Activated CD4-positive, CD25-positive, alpha-beta regulatory T cell treated with anti-CD3 and anti-CD28 coated beads, Interleukin-2, amount 50 U/mL, for 72 hours (primary cell): ENCODE measurements around the gene HUNK.
A peak's percentile ranks its signal among the peaks of the same experiment; 100 is the strongest.
"Not testable (repeated sequence)": the region's sequence is repeated elsewhere in the genome, so short reads cannot be mapped to it uniquely, and the experiment has no call there.

ENCODE experiments used
- DNase-seq: peaks from one replicate; pipeline ENCODE4 v3.0.0; 2021

Gene HUNK

DNA sequence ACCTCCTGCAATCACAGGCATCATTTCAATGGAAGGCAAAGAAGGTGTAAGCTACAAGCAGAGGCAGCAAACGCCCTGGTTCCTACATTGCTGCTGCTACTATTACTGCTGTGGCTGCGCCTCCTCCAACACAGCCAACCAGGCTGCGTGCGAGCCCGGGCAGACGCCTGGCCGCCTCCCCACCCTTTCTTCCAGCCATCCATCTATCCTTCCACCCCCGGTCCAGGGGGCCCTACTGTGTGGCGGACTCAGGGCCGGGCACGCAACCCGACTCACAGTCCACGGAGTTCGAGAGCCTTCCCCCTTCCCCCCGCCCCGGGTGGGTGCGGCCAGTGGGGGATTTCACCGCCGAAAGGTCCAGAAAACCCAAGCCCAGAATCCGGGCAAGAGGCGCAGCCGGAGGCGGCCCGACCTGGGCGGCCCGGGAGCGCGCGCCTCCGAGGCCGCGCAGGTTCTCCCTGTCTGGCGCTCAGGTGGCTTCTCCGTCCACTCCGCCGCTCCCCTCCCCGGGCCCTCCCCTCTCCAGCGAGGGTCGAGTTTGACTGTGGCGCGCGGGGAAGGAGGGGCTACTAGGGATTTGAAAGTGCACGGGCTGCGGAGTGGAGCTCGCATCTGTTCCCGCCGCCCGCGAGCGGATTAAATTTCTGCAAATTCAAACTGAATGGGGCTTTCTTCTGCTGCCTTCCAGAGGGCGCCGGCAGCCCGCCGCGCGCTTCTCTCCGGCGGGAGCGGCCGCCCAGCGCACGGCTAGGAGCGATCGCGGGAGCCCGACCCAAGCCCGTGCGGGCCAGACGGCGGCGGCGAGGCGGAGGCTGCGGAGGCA is at the start of gene HUNK:
TSS of gene HUNK (plus strand) at position 569 of the 823 bp plus-strand sequence. CDS start 655 bp downstream, outside the sequence.
- DNase-seq, result no peak

DNA sequence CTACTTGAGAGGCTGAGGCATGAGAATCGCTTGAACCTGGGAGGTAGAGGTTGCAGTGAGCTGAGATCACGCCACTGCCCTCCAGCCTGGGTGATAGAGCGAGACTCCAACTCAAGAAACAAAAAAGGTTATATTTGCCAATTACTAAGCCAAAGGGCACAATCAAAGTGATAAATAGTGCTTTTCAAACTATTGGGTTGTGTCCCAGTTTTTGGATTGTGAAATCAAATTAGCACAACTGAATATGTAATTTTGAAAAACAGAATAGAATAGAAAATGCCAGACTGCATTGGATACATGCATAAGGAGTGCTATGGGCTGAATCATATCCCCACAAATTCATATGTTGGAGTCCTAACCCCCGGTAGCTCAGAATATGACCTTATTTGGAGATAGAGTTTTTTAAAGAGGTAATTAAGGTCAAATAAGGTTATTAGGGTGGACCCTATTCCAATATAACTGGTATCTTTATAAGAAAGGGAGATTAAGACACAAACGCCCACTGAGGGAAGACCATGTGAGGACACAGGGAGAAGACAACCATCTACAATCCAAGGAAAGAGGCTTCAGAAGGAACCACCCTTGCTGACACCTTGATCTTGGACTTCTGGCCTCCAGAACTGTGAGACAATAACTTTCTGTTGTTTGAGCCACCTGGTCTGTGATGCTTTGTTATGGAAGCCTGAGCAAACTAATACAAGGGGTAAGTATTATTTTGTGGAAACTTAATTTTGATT is 42.9 kb upstream of the HUNK start:
- DNase-seq, result no peak

DNA sequence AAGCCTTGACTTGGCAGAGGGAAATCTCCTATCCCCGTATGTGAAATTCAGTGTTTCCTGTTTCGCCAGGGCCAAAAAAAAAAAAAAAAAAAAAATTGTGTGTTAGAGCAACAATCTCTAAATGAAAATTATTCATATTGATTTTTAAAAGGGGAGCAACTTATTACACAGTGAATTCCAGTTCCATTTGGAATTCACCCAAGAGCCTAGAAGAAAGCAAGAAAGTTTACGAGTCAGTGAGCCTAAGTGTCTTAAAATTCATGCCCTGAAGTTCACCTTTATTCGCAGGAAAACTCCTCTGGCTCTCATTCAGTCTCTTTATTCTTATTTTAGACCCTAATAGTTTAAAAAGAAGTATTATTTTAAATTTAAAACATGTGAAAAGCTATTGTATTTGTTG is 42.1 kb upstream of the HUNK start:
- DNase-seq, result no peak

DNA sequence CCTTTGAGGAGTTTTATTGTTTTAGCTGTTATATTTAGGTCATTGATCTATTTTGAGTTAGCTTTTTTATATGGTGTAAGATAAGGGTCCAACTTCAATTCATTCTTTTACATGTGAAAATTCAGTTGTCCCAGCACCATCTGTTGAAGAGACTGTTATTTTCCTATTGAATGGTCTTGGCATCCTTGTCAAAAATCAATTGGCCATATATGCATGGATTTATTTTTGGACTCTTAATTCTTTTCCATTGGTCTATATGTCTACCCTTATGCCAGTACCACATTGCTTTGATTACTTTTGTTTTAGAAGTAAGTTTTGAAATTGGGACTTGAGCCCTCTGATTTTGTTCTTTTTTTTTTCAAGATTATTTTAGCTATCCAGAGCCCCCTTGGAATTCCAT is 35.8 kb upstream of the HUNK start:
- DNase-seq, result no peak

DNA sequence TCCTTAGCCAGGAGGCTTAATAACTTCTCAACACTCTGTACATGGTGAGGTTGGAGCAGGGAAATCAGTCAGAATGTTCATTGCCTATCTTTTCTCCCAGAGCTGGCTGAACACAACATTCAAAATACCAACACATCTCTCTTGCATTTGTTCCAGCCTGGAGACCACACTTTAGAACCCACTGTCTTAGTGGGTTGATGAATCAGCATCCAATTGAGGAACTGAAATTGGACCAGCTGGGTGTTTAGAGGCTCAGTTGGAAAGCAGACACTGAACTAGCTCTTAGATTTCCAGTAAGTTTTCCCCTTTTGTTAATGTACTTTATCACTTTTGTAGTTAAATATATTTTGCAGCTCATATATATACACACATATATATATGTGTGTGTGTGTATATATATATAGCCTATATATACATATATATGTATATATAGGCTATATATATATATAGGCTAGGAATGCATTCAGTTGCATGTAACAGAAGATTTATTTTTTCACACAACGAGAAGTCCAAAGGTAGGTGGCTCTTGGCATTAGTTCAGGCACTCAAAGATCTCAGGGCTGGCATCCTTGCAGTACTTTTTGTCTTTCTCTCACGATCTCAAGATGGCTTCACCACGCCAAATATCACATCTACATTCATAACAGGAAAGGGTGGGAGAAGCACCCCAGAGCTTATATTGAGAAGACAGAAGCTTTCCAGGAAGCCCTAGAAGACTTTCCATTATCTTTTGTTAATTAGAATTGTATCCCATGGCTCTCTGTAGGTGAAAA is 35.0 kb upstream of the HUNK start:
- no peak for DNase-seq

DNA sequence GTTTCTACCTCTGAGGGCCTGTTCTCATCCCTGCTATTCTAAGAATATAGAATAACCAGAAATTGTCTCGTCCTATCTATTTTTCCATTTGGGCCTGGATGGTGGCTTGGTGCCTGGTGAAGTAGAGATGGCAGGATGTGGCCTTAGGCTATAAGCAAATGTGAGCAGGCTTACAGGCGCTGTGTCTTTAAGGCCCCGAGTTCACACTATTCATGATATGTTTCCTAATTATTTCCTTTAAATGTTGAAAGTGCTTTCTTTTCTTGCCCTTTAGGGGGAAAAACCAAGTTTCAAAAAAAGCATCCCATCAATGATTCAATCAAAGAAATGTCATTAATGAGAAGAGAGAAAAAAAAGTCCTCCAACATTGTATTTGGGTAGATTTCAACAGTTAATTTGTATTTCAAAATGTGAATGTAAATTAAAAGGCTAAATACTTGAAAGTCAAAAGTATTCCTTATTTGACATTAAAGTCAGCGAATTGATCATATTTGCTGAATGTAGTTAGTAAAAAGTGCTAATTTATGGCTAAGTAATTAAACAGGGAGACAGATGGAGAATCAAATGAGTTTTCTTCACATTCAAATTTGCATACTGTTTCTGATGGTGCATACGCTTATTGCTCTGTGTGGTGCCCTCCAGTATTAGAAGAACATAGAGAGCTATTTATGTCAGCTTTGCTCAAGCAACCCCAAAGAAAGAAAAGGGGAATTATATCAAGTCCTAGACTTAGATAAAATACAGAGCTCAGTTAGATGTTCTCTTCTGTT is 34.0 kb upstream of the HUNK start:
- no peak for DNase-seq

DNA sequence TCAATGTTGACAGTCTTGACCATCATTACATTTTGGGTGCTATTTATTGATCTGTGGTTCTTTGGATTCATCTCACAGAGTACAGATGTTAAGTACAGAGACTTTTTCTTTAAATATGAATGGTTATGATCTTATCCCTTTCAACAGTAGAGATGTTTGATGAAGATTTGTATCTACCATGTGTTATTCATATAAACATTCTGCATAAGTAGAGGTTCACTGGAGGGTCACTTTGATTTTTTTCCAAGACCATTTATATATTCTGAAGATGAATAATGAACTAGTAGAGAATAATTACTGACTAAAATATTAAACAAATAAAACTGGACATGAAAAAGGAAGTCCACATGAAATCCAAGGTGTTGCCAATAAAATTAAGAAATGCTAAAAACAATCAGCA is 28.6 kb upstream of the HUNK start:
- DNase-seq, result no peak

DNA sequence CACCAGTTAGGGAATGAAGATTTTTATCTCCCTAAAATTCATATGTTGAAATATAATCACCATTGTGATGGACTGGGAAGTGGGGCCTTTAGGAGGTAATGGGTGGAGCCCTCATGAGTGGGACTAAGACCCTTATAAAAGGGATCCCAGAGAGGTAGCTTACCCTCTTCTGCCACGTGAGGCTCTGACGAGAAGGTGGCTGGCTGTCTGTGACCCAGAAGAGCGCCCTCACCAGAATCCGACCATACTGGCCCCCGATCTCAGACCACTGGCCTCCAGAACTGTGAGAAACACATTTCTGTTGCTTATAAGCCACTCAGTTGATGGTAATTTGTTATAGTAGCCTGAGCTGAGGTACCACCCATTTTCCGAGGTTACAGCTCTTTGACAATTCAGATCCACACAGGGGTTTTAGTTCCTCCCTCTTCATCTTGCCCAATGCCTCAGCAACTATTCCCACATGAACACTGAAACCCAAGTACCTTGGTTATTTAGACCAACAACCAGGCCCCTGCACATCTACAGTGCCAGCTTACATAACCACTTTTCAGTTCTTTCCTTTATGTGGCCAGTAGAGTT is 27.6 kb upstream of the HUNK start:
- no peak for DNase-seq

DNA sequence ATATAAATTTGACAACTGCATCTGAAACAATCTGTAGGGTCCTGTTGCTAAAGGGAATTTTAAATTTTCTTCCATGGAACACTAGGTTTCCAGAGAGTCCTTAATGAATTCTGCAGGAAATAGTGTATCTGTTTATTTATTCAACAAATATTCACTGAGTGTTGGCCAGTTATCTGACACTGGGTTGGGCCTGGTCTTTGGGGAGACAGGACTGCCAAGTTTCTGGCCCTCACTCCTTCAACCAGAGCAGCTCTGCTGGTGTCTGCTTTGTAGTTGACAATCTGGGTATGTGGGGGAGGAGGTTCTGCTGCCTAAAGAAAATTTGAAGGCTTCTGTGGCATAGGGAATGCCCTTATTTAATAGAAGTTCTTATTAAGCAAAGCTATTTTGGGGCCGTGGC is 26.1 kb upstream of the HUNK start:
- DNase-seq, result no peak

DNA sequence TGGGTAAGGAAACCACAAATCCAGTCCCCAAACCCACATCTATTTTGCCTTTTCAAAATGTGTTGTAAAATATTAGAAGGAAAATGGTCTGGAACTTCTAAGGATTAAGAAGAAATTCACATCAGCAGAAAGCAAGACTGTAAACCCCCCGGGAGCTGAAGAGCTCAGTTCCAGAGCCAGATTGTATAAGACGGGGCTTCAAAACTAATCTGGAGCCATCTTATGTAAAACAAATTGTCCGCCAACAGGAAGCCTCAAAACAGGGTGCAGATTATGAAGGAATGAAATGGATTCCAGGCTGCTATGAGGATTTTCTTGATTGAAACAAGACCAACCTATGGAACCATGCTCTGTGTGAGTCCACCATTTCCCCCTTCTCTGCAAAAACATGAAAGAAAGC is 25.1 kb upstream of the HUNK start:
- no peak for DNase-seq

DNA sequence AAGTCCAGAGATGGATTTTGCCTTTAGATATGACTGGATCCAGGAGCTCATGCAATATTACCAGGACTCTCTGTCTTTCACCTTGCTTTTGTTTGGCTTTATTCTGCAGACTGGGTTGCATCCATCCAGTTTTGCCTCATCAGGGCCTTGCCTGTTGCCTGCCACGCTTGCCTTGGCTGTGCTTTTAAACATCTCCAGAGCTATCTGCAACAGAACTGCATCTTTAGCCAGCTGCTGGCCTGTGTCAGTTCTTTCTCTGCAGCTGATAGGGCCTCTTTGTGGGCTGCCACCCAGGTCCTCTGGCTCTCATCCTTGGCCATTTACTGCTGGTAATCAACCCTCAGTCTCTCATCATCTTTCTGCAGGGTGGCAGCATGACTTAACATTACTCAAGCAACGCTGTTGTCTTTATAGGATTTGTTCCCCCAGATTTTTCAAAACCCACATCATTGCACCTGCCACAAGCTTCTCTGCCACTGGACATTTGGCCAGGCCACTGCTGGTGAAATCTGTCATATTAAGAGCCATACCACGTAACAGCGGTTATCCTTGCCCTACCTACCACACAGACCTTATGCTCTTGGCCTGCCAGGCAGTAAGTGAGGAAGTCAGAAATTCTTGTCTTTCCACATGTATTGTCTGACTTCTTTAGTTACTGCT is 24.4 kb upstream of the HUNK start:
- no peak for DNase-seq

DNA sequence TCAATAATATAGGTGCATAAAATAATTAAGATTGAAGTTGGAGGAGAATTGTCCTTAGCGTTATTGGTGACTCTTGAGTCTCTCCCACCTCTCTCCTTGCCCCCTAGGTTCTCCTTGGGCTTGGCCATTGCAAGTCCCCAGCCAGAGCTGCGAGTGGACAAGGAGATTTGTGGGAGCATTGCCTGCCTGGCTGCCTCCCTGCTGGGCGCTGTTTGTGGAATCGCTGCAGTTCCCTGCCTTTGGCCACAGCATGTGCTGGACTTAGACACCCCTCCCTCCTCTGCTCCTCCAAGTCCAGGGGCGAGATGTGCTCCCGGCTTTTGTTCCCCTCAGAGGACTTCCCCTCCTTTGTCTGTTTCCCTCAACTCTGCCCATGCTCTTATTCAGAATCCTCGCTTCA is 21.9 kb upstream of the HUNK start:
- no peak for DNase-seq

DNA sequence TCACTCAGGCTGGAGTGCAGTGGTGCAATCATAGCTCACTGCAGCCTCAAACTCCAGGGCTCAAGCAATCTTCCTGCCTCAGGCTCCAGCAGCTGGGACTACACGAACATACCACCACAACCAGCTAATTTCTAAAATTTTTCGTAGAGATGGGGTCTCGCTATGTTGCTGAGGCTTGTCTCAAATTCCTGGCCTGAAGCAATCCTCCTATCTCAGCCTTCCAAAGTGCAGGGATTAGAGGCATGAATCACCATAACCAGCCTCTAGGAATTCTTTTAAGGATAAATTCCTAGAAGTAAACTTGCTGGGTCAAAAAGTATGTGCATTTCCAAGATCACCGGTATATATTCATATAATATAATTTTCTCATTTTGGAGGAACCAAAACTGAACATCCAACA is 17.6 kb upstream of the HUNK start:
- no peak for DNase-seq

DNA sequence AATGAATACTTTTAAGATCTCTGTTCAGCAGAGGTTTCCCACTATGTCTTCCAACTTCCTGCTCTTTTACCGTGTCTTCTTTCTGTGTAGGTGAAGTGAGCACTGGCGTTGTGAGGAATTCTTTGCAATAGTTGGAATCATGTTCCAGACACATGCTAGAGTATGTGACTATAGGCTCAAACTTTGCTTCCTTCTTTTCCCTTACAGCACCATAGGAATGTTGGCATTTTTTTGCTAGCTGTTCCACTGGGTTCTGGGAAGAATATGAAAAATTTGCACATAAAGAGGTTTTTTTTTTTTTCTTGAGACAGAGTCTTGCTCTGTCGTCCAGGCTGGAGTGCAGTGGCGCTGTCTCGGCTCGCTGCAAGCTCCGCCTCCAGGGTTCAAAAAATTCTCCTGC is 15.7 kb upstream of the HUNK start:
- no peak for DNase-seq

DNA sequence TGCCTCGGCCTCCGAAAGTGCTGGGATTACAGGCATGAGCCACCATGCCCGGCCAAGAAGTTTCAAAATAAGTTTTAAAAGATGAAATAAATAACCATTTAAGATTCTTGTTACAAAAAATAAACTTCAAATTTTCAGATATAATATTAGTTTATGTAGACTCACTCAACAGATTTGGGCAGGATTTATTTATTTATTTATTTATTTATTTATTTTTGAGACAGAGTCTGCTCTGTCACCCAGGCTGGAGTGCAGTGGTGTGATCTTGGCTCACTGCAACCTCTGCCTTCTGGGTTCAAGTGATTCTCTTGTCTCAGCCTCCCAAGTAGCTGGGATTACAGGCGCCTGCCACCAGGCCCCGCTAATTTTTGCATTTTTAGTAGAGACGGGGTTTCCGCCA is 15.2 kb upstream of the HUNK start:
- not testable (repeated sequence) for DNase-seq

DNA sequence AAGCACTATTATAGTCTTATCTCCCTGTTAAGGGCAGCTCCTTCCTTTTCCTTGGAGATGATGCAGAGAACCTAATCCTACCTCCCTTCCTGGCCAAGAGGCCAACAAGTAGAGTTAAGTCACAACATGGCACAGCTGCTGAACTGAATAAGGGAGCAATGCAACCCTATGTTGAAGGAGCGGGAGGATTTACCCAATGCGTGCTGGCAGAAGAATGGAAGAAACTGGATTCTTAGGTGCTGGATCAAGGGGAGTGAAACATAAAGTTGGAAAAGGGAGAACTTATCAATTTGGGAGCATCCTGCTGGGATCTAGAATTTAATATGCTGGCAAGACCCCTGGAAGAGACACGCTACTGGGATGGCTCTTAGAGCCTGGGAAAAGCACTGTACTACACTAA is 12.0 kb upstream of the HUNK start:
- DNase-seq, result no peak

DNA sequence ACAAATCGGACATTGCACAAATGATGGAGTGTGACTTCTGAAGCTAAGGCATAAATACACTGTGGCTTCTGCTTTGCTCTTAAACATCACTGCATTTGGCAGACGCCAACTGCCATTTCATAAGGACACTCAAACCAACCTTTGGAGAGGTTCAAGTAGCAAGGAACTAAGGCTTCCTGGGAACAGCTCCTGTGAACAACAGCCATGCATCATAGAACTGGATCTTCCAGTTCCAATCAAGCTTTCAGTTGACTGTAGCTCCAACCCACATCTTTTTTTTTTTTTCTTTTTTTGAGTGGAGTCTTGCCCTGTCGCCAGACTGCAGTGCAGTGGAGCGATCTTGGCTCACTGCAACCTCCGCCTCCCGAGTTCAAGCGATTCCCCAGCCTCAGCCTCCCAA is 10.7 kb upstream of the HUNK start:
- DNase-seq, result no peak

DNA sequence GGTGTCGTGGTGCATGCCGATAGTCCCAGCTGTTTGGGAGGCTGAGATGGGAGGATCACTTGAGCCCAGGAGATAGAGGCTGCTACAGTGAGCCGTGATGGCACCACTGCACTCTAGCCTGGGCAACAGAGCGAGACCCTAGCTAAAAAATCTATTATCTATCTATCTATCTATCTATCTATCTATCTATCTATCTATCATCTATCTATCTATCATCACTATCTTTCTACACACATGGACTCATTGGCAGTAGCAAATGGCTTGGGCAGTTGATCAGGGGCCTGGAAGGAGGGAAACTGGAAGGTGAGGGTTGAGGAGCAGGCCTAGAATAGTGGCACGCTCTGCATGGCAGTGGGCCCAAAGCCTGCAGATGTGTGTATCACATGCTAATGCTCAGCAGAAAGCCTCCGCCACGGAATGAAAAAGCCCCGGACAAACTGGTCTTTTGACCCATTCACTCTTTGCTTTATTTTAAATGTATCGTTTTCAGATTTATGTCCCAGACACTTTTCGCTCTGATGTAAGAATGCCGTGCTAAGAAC is 7.3 kb upstream of the HUNK start:
- no peak for DNase-seq

DNA sequence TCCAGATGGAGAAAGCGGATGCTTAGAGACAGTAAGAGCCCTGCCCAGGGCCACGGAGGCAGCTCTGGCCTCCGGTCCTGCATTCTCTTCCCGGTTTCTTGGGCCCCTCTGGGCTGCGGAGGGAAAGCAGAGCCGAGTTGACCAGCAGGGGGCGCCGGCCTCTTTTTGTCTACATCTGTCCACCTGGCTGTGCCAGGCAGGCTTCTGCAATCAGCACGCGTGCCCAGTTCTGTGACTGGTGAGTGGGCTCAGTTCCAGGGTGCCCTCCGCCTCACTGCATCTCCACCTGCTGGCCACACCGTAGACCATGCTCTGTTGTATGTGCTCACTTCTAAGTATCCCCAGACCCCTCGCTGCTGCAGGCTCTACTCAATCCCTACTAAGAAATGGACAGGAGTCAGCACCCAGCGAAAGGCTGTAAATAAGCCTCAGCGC is 6.7 kb upstream of the HUNK start:
- DNase-seq, result peak; percentile 76

DNA sequence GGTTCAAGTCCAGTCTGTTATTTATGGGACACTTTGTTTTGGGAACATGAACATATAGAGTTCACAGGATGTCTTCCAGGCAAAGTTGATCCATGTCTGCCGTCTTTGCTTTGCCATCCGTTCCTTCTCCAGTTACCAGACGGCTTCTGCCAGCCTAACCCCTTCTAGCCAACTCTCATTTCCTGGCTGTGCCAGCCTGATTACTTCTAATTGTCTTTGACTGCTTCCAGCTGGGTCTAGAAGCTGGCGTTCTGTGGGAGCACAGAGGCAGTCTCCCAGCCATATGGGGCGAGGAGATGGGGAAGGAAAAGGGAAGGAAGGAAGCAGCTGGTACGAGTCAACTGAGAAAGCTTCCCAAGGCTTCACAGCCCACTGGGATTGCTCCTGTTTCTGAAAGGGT is 3.1 kb upstream of the HUNK start:
- DNase-seq, result no peak

DNA sequence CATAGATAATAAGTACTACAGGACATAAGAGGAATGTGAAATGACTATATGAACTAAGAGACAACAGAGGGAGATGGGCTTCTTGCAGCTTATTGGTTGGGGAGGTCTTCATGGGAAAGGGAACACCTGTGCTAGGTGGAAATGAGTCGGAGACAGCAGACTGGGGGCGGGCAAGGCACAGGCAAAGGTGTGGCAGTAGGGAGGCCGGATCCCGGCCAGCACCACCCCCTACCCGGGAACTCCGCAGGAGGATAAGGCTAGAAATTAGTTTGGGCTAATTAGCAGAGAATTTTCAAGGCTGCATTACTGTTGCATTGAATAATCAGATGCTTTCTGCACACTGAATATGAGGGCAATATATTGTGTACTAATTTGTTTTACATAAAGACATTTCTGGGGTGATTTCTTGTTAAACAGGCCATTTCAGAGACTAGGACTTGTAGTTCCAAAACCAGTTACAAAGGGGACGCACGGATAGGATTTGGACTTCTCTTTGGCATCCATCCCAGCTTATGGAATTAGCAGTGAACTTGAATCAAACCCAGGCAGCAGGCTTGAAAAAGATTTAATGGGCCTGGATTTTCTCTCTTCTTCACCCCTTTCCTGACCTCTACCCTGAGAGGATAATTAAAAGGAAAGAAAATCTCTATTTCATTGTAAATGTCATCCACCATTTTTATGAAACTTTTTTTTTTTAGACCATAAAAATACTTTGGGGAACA is 2.2 kb upstream of the HUNK start:
- DNase-seq, result no peak
